IMR-90 (cell line): ENCODE data around the gene NPRL2. TPM values are rescaled to one million over a fixed set of nuclear protein-coding genes. Genes with fewer than 3 reads are reported as not detected.

Experiments
- ATAC-seq: fragments of 200-7000 bp; cut with Tn5 transposase; 2 replicates; pipeline ENCODE4 v1.9.1; 2020; ENCODE audit warnings: low read depth, mild to moderate bottlenecking, moderate library complexity
- BruUV-seq: library from RNA; stranded (reverse); fragments of 400-500 nt; replicated peaks from 2 replicates; lab custom pipeline; 2021; lab: Mats Ljungman, UMichigan
- CTCF ChIA-PET: fragments of 300-600 bp; formaldehyde crosslinking; extraction: SDS; loops from one replicate; lab custom pipeline; 2021; ENCODE audit warnings: antibody characterized with exemption; lab: Yijun Ruan, JAX
- POLR2A ChIA-PET: fragments of 300-600 bp; sonication (Branson Sonifier 250); formaldehyde crosslinking; loops from one replicate; lab custom pipeline; 2022; ENCODE audit warnings: antibody characterized with exemption; ENCODE audit not compliant: unreplicated experiment; lab: Charles Lee
- DNase-seq: peaks from one replicate; pipeline ENCODE4 v3.0.0; 2013
- H2AFZ ChIP-seq: replicated peaks from 2 replicates; pipeline ENCODE3; 2013; ENCODE audit warnings: low read length, mild to moderate bottlenecking; ENCODE audit not compliant: poor library complexity
- H2AK5ac ChIP-seq: 2 replicates; pipeline ENCODE4 v1.6.1; 2013; ENCODE audit warnings: low read depth, low read length, inconsistent platforms
- H2AK9ac ChIP-seq: replicated peaks from 2 replicates; pipeline ENCODE3; 2013; ENCODE audit warnings: mild to moderate bottlenecking, low read depth, low read length, moderate library complexity; ENCODE audit not compliant: poor library complexity
- H2BK120ac ChIP-seq: 2 replicates; pipeline ENCODE4 v1.6.1; 2013; ENCODE audit warnings: low read depth, low read length, inconsistent platforms
- H2BK15ac ChIP-seq: 3 replicates; pipeline ENCODE4 v1.6.1; 2013; ENCODE audit warnings: low read depth, low read length, inconsistent platforms
- H2BK20ac ChIP-seq: 2 replicates; pipeline ENCODE4 v1.6.1; 2013; ENCODE audit warnings: low read depth, mild to moderate bottlenecking, inconsistent platforms, low read length, moderate library complexity
- H2BK5ac ChIP-seq: 2 replicates; pipeline ENCODE4 v1.6.1; 2013; ENCODE audit warnings: mild to moderate bottlenecking, low read depth, low read length, inconsistent platforms; ENCODE audit not compliant: poor library complexity, severe bottlenecking
- H3K14ac ChIP-seq: replicated peaks from 2 replicates; pipeline ENCODE4 v1.6.1; 2013; ENCODE audit warnings: low read depth, low read length, inconsistent platforms
- H3K18ac ChIP-seq: 2 replicates; pipeline ENCODE4 v1.6.1; 2013; ENCODE audit warnings: low read depth, low read length, control low read depth
- H3K23ac ChIP-seq: 2 replicates; pipeline ENCODE4 v1.6.1; 2013; ENCODE audit warnings: low read depth, low read length, inconsistent platforms
- H3K27ac ChIP-seq: 2 replicates; pipeline ENCODE4 v1.5.1; 2013; ENCODE audit warnings: mild to moderate bottlenecking, control low read depth, low read length; ENCODE audit not compliant: insufficient read depth
- H3K27me3 ChIP-seq: 2 replicates; pipeline ENCODE4 v1.6.1; 2013; ENCODE audit warnings: low read length; ENCODE audit not compliant: control insufficient read depth, insufficient read depth
- H3K36me3 ChIP-seq: 2 replicates; pipeline ENCODE4 v1.6.1; 2013; ENCODE audit warnings: low read length, mixed read lengths; ENCODE audit not compliant: control insufficient read depth, insufficient read depth
- H3K4ac ChIP-seq: 2 replicates; pipeline ENCODE4 v1.6.1; 2013; ENCODE audit warnings: low read depth, low read length, inconsistent platforms
- H3K4me1 ChIP-seq: 2 replicates; pipeline ENCODE4 v1.6.1; 2013; ENCODE audit warnings: low read length, mixed read lengths; ENCODE audit not compliant: control insufficient read depth, insufficient read depth
- H3K4me2 ChIP-seq: 2 replicates; pipeline ENCODE4 v1.6.1; 2013; ENCODE audit warnings: low read depth, mild to moderate bottlenecking, control low read depth, low read length, moderate library complexity
- H3K4me3 ChIP-seq: 2 replicates; pipeline ENCODE4 v1.5.1; 2013; ENCODE audit warnings: low read depth, mild to moderate bottlenecking, control low read depth, low read length, moderate library complexity; ENCODE audit not compliant: insufficient read depth
- H3K56ac ChIP-seq: 2 replicates; pipeline ENCODE4 v1.6.1; 2013; ENCODE audit warnings: low read length, inconsistent platforms; ENCODE audit not compliant: insufficient read depth; ENCODE audit errors: extremely low read depth
- H3K79me1 ChIP-seq, 2 experiments: 2 replicates each; pipeline ENCODE4 v1.6.1; 2013; ENCODE audit warnings: low read length in 2 of 2, inconsistent platforms in 1 of 2, low read depth in 1 of 2
- H3K9ac ChIP-seq: 2 replicates; pipeline ENCODE4 v1.6.1; 2013; ENCODE audit warnings: low read depth, low read length, control low read depth
- H3K9me1 ChIP-seq: 2 replicates; pipeline ENCODE4 v1.6.1; 2013; ENCODE audit warnings: low read length, inconsistent platforms; ENCODE audit not compliant: insufficient read depth
- H3K9me3 ChIP-seq: 2 replicates; pipeline ENCODE4 v1.6.1; 2013; ENCODE audit warnings: low read length; ENCODE audit not compliant: control insufficient read depth, insufficient read depth
- H4K20me1 ChIP-seq: 2 replicates; pipeline ENCODE4 v1.6.1; 2013; ENCODE audit warnings: low read length, inconsistent platforms; ENCODE audit not compliant: insufficient read depth
- H4K5ac ChIP-seq: 2 replicates; pipeline ENCODE4 v1.6.1; 2013; ENCODE audit warnings: mild to moderate bottlenecking, low read depth, low read length, control low read depth
- H4K8ac ChIP-seq, 2 experiments: 2 replicates each; pipeline ENCODE4 v1.6.1; 2013; ENCODE audit warnings: low read depth in 2 of 2, low read length in 2 of 2, control low read depth in 1 of 2, inconsistent platforms in 1 of 2
- H4K91ac ChIP-seq: 2 replicates; pipeline ENCODE4 v1.6.1; 2013; ENCODE audit warnings: low read depth, low read length, inconsistent platforms; ENCODE audit not compliant: insufficient read depth
- CTCF ChIP-seq: conservative IDR thresholded peaks from 2 replicates; pipeline ENCODE4 v1.5.1; 2012; ENCODE audit warnings: mild to moderate bottlenecking, low read depth, low read length, improper control_type of control experiment
- ELK1 ChIP-seq: fragments of 150-350 bp; IDR thresholded peaks from 2 replicates; pipeline ENCODE4 v1.6.1; 2016; ENCODE audit warnings: low read depth, mild to moderate bottlenecking, low read length, moderate library complexity, borderline replicate concordance
- FOS ChIP-seq: fragments of 150-350 bp; IDR thresholded peaks from 2 replicates; pipeline ENCODE4 v1.6.1; 2016; ENCODE audit warnings: low read depth, low read length
- MAFK ChIP-seq: IDR thresholded peaks from 2 replicates; pipeline ENCODE4 v1.6.1; 2012; ENCODE audit warnings: low read depth, low read length, improper control_type of control experiment
- MAZ ChIP-seq: IDR thresholded peaks from 2 replicates; pipeline ENCODE4 v1.6.1; 2012; ENCODE audit warnings: low read depth, mild to moderate bottlenecking, low read length, improper control_type of control experiment, moderate library complexity, borderline replicate concordance
- MXI1 ChIP-seq: IDR thresholded peaks from 2 replicates; pipeline ENCODE4 v1.6.1; 2012; ENCODE audit warnings: low read depth, mild to moderate bottlenecking, low read length, moderate library complexity, borderline replicate concordance
- NFE2L2 ChIP-seq: fragments of 150-350 bp; IDR thresholded peaks from 2 replicates; pipeline ENCODE4 v1.6.1; 2016; ENCODE audit warnings: low read depth, mild to moderate bottlenecking, low read length
- POLR2A ChIP-seq: IDR thresholded peaks from 2 replicates; pipeline ENCODE4 v1.6.1; 2012; ENCODE audit warnings: mild to moderate bottlenecking, low read depth, low read length
- SMC3 ChIP-seq: fragments of 150-350 bp; IDR thresholded peaks from 2 replicates; pipeline ENCODE4 v1.6.1; 2016; ENCODE audit warnings: low read depth, mild to moderate bottlenecking, antibody characterized with exemption, low read length, moderate library complexity
- USF2 ChIP-seq: fragments of 150-350 bp; IDR thresholded peaks from 2 replicates; pipeline ENCODE4 v1.6.1; 2017; ENCODE audit warnings: mild to moderate bottlenecking, antibody characterized with exemption, low read length, low read depth
- WGBS, 2 experiments: methylation state at CpG; one replicate each; pipeline versions ENCODE4 v1.1.5 to v1.1.7; 2013; ENCODE audit warnings: missing lambda C conversion rate in 2 of 2; ENCODE audit not compliant: insufficient read length in 1 of 2; ENCODE audit errors: extremely low coverage in 2 of 2; 5-methylcytosine and 5-hydroxymethylcytosine counted together
- dilution Hi-C: fragments of 300-500 bp; cut with HindIII; formaldehyde crosslinking; loops from one replicate; pipeline ENCODE4 v1.14.3; 2018; ENCODE audit warnings: low sequenced_read_pairs; ENCODE audit not compliant: unreplicated experiment
- in situ Hi-C: fragments of 300-500 bp; cut with MboI; formaldehyde crosslinking; loops from 3 replicates; pipeline ENCODE4 v1.14.3; 2019; ENCODE audit warnings: low sequenced_read_pairs, inconsistent platforms, mixed read lengths
- intact Hi-C: fragments of 100-400 bp; cut with micrococcal nuclease; formaldehyde crosslinking; loops from 2 replicates; pipeline ENCODE4 v1.10.0; 2022
- polyA plus RNA-seq, 3 experiments: library from polyadenylated mRNA; depleted of rRNA; stranded (reverse); fragments of >200 nt; gene quantifications; 2 replicates each; pipeline ENCODE4 v1.2.3, GENCODE V29; 2012; ENCODE audit warnings: low replicate concordance in 1 of 3
- total RNA-seq: library from RNA; depleted of rRNA; stranded (reverse); fragments of >200 nt; gene quantifications from 2 replicates; pipeline ENCODE4 v1.2.3, GENCODE V29; 2012

The NPRL2 gene
- total and polyA plus RNA-seq, 2 of the 4 experiments (the other 2 are of a cell fraction): 38.3 to 38.7 TPM

- POLR2A ChIA-PET: no interaction called here
- Histone ChIP-seq H3K27ac (no peak overlapping the region), H3K56ac (no peak overlapping the region), H3K79me1 (no peaks in the 10 kb centered on the region), H3K4ac (no peak overlapping the region), H3K23ac (no peak overlapping the region), H2AK9ac (no peak overlapping the region), H4K5ac (no peak overlapping the region), H3K27me3 (peaks cover 63% of the 10 kb centered on the region), H2AFZ (peak overlapping the region; percentile 23), H4K8ac (no peak overlapping the region), H4K91ac (no peak overlapping the region), H3K4me1 (no peaks in the 10 kb centered on the region), H3K9ac (no peak overlapping the region), H2AK5ac (no peak overlapping the region), H3K14ac (no peak overlapping the region), H3K4me3 (no peak overlapping the region), H2BK15ac (no peak overlapping the region), H3K18ac (no peak overlapping the region), H3K36me3 (no peaks in the 10 kb centered on the region), H3K9me3 (no peaks in the 10 kb centered on the region), H2BK20ac (no peak overlapping the region), H2BK120ac (no peak overlapping the region), H4K20me1 (no peaks in the 10 kb centered on the region), H2BK5ac (no peak overlapping the region), H3K9me1 (no peaks in the 10 kb centered on the region), H3K4me2 (no peak overlapping the region)
- WGBS, 2 experiments: 63% methylated on average over 4 of the region's 12 CpGs; no CpG with 5 or more reads in 1 of the 2 experiments
- BruUV-seq: no TSS peak
- TF ChIP-seq MXI1: no peak
- TF ChIP-seq CTCF: no peak
- no peak for TF ChIP-seq NFE2L2
- TF ChIP-seq MAZ: no peak
- TF ChIP-seq FOS: no peak
- TF ChIP-seq MAFK: no peak
- TF ChIP-seq ELK1: no peak
- no peak for TF ChIP-seq POLR2A
- no peak for TF ChIP-seq USF2
- no peak for TF ChIP-seq SMC3
- DNase-seq: no peak
- CTCF ChIA-PET: no interaction called here
- intact Hi-C loops (no loop called here), dilution Hi-C loops (no loop called here), in situ Hi-C loops (no loop called here)
- no peak for ATAC-seq
Observed at GRCh38 chr3:50390508-50391224, 40.1 kb upstream of the NPRL2 start.
